Colonic mucosa (tissue), 4 donors: ENCODE measurements around the gene PARP2. TPM values are rescaled to one million over a fixed set of nuclear protein-coding genes. Genes with fewer than 3 reads are reported as not detected.

Experiments
- DNase-seq: peaks from one replicate; pipeline ENCODE4 v3.0.0-alpha.2; 2020
- H3K27ac ChIP-seq: fragments of 200-600 bp; one replicate; pipeline ENCODE4 v1.8.0; 2021
- H3K27me3 ChIP-seq: fragments of 200-600 bp; one replicate; pipeline ENCODE4 v1.8.0; 2021
- H3K36me3 ChIP-seq: fragments of 200-600 bp; one replicate; pipeline ENCODE4 v1.8.0; 2021
- H3K4me1 ChIP-seq: fragments of 200-600 bp; one replicate; pipeline ENCODE4 v1.8.0; 2021; ENCODE audit warnings: mild to moderate bottlenecking
- H3K4me3 ChIP-seq: fragments of 200-600 bp; one replicate; pipeline ENCODE4 v1.8.0; 2021
- H3K9ac ChIP-seq, 2 donors: one replicate each; pipeline ENCODE4 v1.7.0; 2013; ENCODE audit warnings: control low read depth in 2 of 2, low read depth in 2 of 2, low read length in 2 of 2
- H3K9me3 ChIP-seq: fragments of 200-600 bp; one replicate; pipeline ENCODE4 v1.8.0; 2021
- CTCF ChIP-seq: fragments of 200-600 bp; IDR thresholded peaks from one replicate; pipeline ENCODE4 v1.8.0; 2022; ENCODE audit warnings: antibody characterized with exemption, mild to moderate bottlenecking
- intact Hi-C: fragments of 100-400 bp; cut with DNase I; formaldehyde crosslinking; loops from one replicate; pipeline ENCODE4 v1.14.1; 2022
- total RNA-seq, 2 donors: library from RNA; stranded (reverse); fragmentation: NEBNext Ultra II Directional in 1 of 2; extraction: Animal tissue kit (Norgen Biotek cat#: 25700) in 1 of 2; gene quantifications; one replicate each; pipeline ENCODE4 v1.2.1, GENCODE V29; 2021
- donor health status: healthy.
- donor health status: DM: no; HTN: no; CAD: no.
- donor health status: DM: no; HTN: no; CAD: no.

The PARP2 gene
- total RNA-seq, 2 donors from 2014 or later, result 12.5 to 23.7 TPM

DNA sequence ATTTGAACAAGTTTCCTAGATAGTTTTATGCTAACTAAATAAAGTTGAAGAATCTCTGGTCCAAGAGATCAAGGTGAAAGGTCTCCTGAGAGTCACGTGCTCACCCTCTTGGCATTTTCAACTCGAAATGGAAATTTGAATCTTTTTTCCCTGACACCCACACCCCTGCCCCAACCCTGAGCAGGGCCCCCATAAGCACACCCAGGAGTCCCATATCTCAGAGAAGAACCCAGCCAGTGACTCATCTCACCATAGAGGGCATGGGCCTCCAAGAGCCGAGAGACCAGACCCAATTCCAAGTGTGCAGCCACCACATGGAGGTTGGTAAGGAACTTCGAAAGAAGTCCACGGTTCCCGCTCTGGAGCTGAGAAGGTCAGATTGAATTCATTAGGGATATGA is 37.2 kb downstream of the PARP2 start:
- no peaks in the 10 kb centered on the region for H3K4me1 ChIP-seq
- no peak overlapping the region for H3K27ac ChIP-seq
- intact Hi-C loops, result no loop called here
- no peaks in the 10 kb centered on the region for H3K9me3 ChIP-seq
- no peak for TF ChIP-seq CTCF
- no peak for DNase-seq
- H3K9ac ChIP-seq, result no peak overlapping the region
- H3K4me3 ChIP-seq, result no peak overlapping the region
- no peaks in the 10 kb centered on the region for H3K27me3 ChIP-seq
- H3K36me3 ChIP-seq, result peaks cover 62% of the 10 kb centered on the region

GRCh38 chr14:20381341-20381740 is 37.9 kb downstream of the PARP2 start:
- Histone ChIP-seq H3K27ac (no peak overlapping the region), H3K36me3 (peaks cover 62% of the 10 kb centered on the region), H3K4me1 (no peaks in the 10 kb centered on the region), H3K4me3 (no peak overlapping the region), H3K9me3 (no peaks in the 10 kb centered on the region), H3K27me3 (no peaks in the 10 kb centered on the region), H3K9ac (no peak overlapping the region)
- intact Hi-C loops, result no loop called here
- no peak for DNase-seq
- TF ChIP-seq CTCF, result no peak

DNA sequence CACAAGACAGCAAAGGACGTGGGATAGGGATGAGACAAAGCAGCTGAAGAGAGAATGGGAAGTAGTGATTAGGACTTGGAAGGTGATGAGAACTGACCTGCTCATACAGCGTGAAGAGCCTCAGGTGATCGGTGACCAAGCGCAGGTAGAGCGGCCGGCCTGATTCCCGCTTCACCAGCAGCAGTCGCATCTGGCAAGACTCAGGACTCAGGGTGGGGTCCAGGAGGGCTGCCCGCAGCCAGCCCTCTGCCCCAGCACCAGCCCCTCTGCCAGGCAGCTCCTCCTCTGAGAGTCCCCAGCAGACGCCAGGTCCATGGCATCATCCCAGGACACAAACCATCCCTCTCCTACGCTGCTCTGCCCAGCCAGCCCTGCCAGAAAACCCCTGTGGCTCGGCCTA is 39.1 kb downstream of the PARP2 start:
- no peak overlapping the region for H3K9ac ChIP-seq
- TF ChIP-seq CTCF, result no peak
- peaks cover 59% of the 10 kb centered on the region for H3K36me3 ChIP-seq
- H3K27ac ChIP-seq, result no peak overlapping the region
- no peak overlapping the region for H3K4me3 ChIP-seq
- H3K9me3 ChIP-seq, result no peaks in the 10 kb centered on the region
- intact Hi-C loops, result no loop called here
- H3K27me3 ChIP-seq, result no peaks in the 10 kb centered on the region
- H3K4me1 ChIP-seq, result no peaks in the 10 kb centered on the region
- no peak for DNase-seq

GRCh38 chr14:20383032-20383431 is 39.6 kb downstream of the PARP2 start:
- TF ChIP-seq CTCF, result no peak
- no peak for DNase-seq
- no peaks in the 10 kb centered on the region for H3K27me3 ChIP-seq
- no peak overlapping the region for H3K27ac ChIP-seq
- no peak overlapping the region for H3K4me3 ChIP-seq
- peaks cover 64% of the 10 kb centered on the region for H3K36me3 ChIP-seq
- no peak overlapping the region for H3K9ac ChIP-seq
- intact Hi-C loops, result no loop called here
- no peaks in the 10 kb centered on the region for H3K4me1 ChIP-seq
- no peaks in the 10 kb centered on the region for H3K9me3 ChIP-seq

DNA sequence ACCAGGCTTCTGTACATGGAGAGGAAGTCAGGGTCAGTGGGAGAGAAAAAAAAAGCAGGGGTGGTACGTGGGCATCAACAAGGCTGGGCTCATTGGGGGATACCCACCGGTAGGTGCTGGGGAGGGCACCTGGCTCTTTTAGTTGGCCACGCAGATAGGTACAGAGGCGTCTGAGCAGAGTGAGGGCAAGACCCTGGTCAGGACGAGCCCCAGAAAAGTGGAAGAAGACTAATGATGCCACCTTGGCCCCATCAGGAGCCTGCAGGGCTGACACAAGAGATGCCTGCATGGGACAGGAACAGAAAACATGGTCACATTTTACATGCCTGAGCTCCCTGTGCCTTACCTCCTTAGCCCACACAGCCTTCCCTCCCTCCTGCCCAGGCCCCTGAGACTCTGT is 40.2 kb downstream of the PARP2 start:
- Histone ChIP-seq H3K9me3 (no peaks in the 10 kb centered on the region), H3K4me3 (no peak overlapping the region), H3K9ac (no peak overlapping the region), H3K36me3 (peaks cover 61% of the 10 kb centered on the region), H3K4me1 (no peaks in the 10 kb centered on the region), H3K27ac (no peak overlapping the region), H3K27me3 (no peaks in the 10 kb centered on the region)
- no peak for TF ChIP-seq CTCF
- no peak for DNase-seq
- intact Hi-C loops, result no loop called here

- H3K27me3 ChIP-seq, result no peaks in the 10 kb centered on the region
- no peak overlapping the region for H3K4me3 ChIP-seq
- no peak for TF ChIP-seq CTCF
- peaks cover 55% of the 10 kb centered on the region for H3K36me3 ChIP-seq
- H3K27ac ChIP-seq, result no peak overlapping the region
- H3K9ac ChIP-seq, result no peak overlapping the region
- intact Hi-C loops, result no loop called here
- no peaks in the 10 kb centered on the region for H3K4me1 ChIP-seq
- H3K9me3 ChIP-seq, result no peaks in the 10 kb centered on the region
- no peak for DNase-seq
Observed at GRCh38 chr14:20384321-20384720, 40.9 kb downstream of the PARP2 start.
